Measurements from ENCODE around the gene RSU1. TPM values are rescaled to one million over a fixed set of nuclear protein-coding genes. Genes with fewer than 3 reads are reported as not detected.

The RSU1 gene
- total RNA-seq, 4 donors from 2014 or later = 57.5 to 121 (median 81.6) TPM

- DNase-seq (ENCODE audit: low spot score) = no peak
- TF ChIP-seq CTCF (IDR thresholded peaks at IDR 0.05) = no peak
- no peak for ATAC-seq (ENCODE audit: low FRiP score)
These were observed 167.5 kb downstream of the RSU1 start for GRCh38 chr10:16649757-16650156.

- no peak for DNase-seq (ENCODE audit: low spot score)
- TF ChIP-seq CTCF (IDR thresholded peaks at IDR 0.05) = no peak
- ATAC-seq (ENCODE audit: low FRiP score) = no peak
These were observed 168.9 kb downstream of the RSU1 start for GRCh38 chr10:16648366-16648765.

- no peak for DNase-seq (ENCODE audit: low spot score)
These were observed 170.8 kb downstream of the RSU1 start for GRCh38 chr10:16646181-16647059.

GRCh38 chr10:16644146-16644545 is 173.1 kb downstream of the RSU1 start:
- TF ChIP-seq CTCF (IDR thresholded peaks at IDR 0.05) = no peak
- DNase-seq (ENCODE audit: low spot score) (no peak), ATAC-seq (ENCODE audit: low FRiP score) (no peak)

More at GRCh38 chr10:16646181-16647059, 170.8 kb downstream of the RSU1 start:
- ATAC-seq (ENCODE audit: low FRiP score) = no peak
- no peak for TF ChIP-seq CTCF (IDR thresholded peaks at IDR 0.05)

- ATAC-seq (ENCODE audit: low FRiP score) (no peak), DNase-seq (ENCODE audit: low spot score) (no peak)
- no peak for TF ChIP-seq CTCF (IDR thresholded peaks at IDR 0.05)
These were observed 173.7 kb downstream of the RSU1 start for GRCh38 chr10:16643502-16643901.

- TF ChIP-seq CTCF (IDR thresholded peaks at IDR 0.05) = no peak
- ATAC-seq (ENCODE audit: low FRiP score) (no peak), DNase-seq (ENCODE audit: low spot score) (no peak)
These were observed 177.1 kb downstream of the RSU1 start for GRCh38 chr10:16640153-16640552.

- TF ChIP-seq CTCF (IDR thresholded peaks at IDR 0.05) = no peak
- ATAC-seq (ENCODE audit: low FRiP score) (no peak), DNase-seq (ENCODE audit: low spot score) (no peak)
These were observed 177.8 kb downstream of the RSU1 start for GRCh38 chr10:16639471-16639870.
